ENCODE measurements around the gene FMN2.

FMN2 gene

GRCh38 chr1:240096974-240097373, 5.3 kb downstream of the FMN2 start:
- no peak overlapping the region for H3K4me3 ChIP-seq (ENCODE audit: low read depth, low read length)
- DNase-seq (ENCODE audit: low read depth) = no peak
- no peak for TF ChIP-seq CTCF (conservative IDR thresholded peaks at IDR 0.05; ENCODE audit: low read depth, low read length)

GRCh38 chr1:240098534-240098933, 6.9 kb downstream of the FMN2 start:
- H3K4me3 ChIP-seq (ENCODE audit: low read depth, low read length) = no peak overlapping the region
- no peak for TF ChIP-seq CTCF (conservative IDR thresholded peaks at IDR 0.05; ENCODE audit: low read depth, low read length)
- DNase-seq (ENCODE audit: low read depth) = no peak

- H3K4me3 ChIP-seq (ENCODE audit: low read depth, low read length) = no peak overlapping the region
- DNase-seq (ENCODE audit: low read depth) = no peak
These were observed 7.6 kb downstream of the FMN2 start for GRCh38 chr1:240099329-240099728.

GRCh38 chr1:240099748-240100147, 8.1 kb downstream of the FMN2 start:
- TF ChIP-seq CTCF (conservative IDR thresholded peaks at IDR 0.05; ENCODE audit: low read depth, low read length) = no peak
- no peak overlapping the region for H3K4me3 ChIP-seq (ENCODE audit: low read depth, low read length)
- no peak for DNase-seq (ENCODE audit: low read depth)

More at GRCh38 chr1:240099329-240099728, 7.6 kb downstream of the FMN2 start:
- no peak for TF ChIP-seq CTCF (conservative IDR thresholded peaks at IDR 0.05; ENCODE audit: low read depth, low read length)

DNA sequence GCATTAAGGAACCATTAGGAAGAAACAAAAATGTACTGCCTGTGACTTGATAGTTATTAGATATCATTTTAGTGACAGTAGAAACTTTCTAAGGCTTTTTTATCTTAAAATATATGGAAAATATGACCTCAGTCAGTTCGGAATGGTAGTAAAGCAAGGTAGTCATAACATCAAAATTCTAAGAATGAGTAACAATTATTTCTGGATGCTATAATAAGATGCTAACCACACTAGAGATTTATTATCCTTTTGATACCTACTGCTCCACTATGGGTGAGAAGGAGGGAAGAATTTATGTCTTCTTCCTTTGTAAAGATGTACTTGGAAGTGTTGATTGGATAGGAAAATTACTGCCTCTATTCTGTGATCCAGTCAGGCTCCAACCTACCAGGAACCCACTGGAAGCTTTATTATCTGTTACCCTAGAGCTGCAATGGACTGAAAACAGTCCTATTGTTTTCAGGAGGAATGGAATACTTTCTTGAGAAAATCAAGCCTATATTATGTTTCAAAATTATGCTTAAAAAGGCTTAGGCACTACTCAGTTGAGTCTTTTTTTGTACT, 8.8 kb downstream of the FMN2 start:
- no peak for TF ChIP-seq CTCF (conservative IDR thresholded peaks at IDR 0.05; ENCODE audit: low read depth, low read length)
- DNase-seq (ENCODE audit: low read depth) = no peak
- H3K4me3 ChIP-seq (ENCODE audit: low read depth, low read length) = no peak overlapping the region

- TF ChIP-seq CTCF (conservative IDR thresholded peaks at IDR 0.05; ENCODE audit: low read depth, low read length) = no peak
- H3K4me3 ChIP-seq (ENCODE audit: low read depth, low read length) = no peak overlapping the region
- DNase-seq (ENCODE audit: low read depth) = no peak
These were observed 9.6 kb downstream of the FMN2 start for GRCh38 chr1:240101306-240101705.

DNA sequence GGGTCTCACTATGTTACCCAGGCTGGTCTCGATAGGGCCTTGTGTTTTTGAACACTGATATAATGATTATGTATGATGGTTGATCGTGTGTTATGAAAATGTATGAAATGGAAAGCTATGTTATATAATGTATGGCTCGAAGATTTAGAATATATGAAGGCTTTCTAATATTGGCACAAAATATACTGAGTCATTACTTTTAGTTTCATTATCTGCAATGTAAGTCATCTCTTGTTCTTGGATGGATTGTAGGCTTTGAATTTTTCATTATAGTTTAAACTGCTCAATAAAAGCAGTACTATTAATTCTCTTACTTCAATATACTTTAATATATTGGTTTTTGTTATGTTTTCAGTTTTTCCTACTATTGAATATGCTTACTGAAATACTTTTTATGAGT, 10.1 kb downstream of the FMN2 start:
- no peak for DNase-seq (ENCODE audit: low read depth)
- no peak overlapping the region for H3K4me3 ChIP-seq (ENCODE audit: low read depth, low read length)
- no peak for TF ChIP-seq CTCF (conservative IDR thresholded peaks at IDR 0.05; ENCODE audit: low read depth, low read length)

Measured in choroid plexus epithelial cell (primary cell).